Fibroblast of pulmonary artery (primary cell): ENCODE measurements around the gene ERH.
"Not testable (repeated sequence)": the region's sequence is repeated elsewhere in the genome, so short reads cannot be mapped to it uniquely, and the experiment has no call there.

ENCODE experiments used
- DNase-seq: peaks from one replicate; pipeline ENCODE4 v3.0.0-alpha.2; 2010; ENCODE audit warnings: low read depth
- H3K4me3 ChIP-seq: replicated peaks from 2 replicates; pipeline ENCODE4 v1.5.1; 2011; ENCODE audit warnings: low read depth, mild to moderate bottlenecking, control low read depth, low read length, moderate library complexity
- CTCF ChIP-seq: IDR thresholded peaks from 2 replicates; pipeline ENCODE4 v1.5.1; 2011; ENCODE audit warnings: mild to moderate bottlenecking, control low read depth, low read length, inconsistent platforms; ENCODE audit errors: missing control alignments

Gene ERH

GRCh38 chr14:69398818-69399210 is 715 bp upstream of the ERH start:
- TF ChIP-seq CTCF = no peak
- peak overlapping the region; percentile 95 for H3K4me3 ChIP-seq
- DNase-seq = no peak

GRCh38 chr14:69395929-69396328 is 2.2 kb downstream of the ERH start:
- no peak for TF ChIP-seq CTCF
- DNase-seq = no peak
- no peak overlapping the region for H3K4me3 ChIP-seq

GRCh38 chr14:69392481-69392880 is 5.6 kb downstream of the ERH start:
- TF ChIP-seq CTCF = no peak
- no peak overlapping the region for H3K4me3 ChIP-seq
- DNase-seq = no peak

- peak; percentile 36 for DNase-seq
Measured at GRCh38 chr14:69391400-69391799, 6.7 kb downstream of the ERH start.

GRCh38 chr14:69387311-69387710 is 10.8 kb downstream of the ERH start:
- no peak overlapping the region for H3K4me3 ChIP-seq
- no peak for DNase-seq
- no peak for TF ChIP-seq CTCF

More at GRCh38 chr14:69391400-69391799, 6.7 kb downstream of the ERH start:
- not testable (repeated sequence) for H3K4me3 ChIP-seq

GRCh38 chr14:69378274-69378673 is 19.8 kb downstream of the ERH start:
- DNase-seq = no peak
- H3K4me3 ChIP-seq = no peak overlapping the region
- TF ChIP-seq CTCF = no peak

GRCh38 chr14:69376439-69376838 is 21.7 kb downstream of the ERH start:
- TF ChIP-seq CTCF = no peak
- peak; percentile 93 for DNase-seq
- H3K4me3 ChIP-seq = no peak overlapping the region

- DNase-seq = no peak
- no peak for TF ChIP-seq CTCF
- no peak overlapping the region for H3K4me3 ChIP-seq
Measured at GRCh38 chr14:69375722-69376121, 22.4 kb downstream of the ERH start.
